Measurements from ENCODE around the gene SOCS3. TPM values are rescaled to one million over a fixed set of nuclear protein-coding genes. Genes with fewer than 3 reads are reported as not detected.

The SOCS3 gene
- total RNA-seq: 118 TPM

- peak; percentile 97 to 98 (median 97) for DNase-seq (ENCODE audit: low read depth in 2 of 3, low spot score in 2 of 3)
Observed at GRCh38 chr17:78359997-78360370, at the start of gene SOCS3. TSS of gene SOCS3 (minus strand) at chr17:78360077. CDS start at chr17:78359095, 982 bp downstream.

- DNase-seq (ENCODE audit: low read depth in 2 of 3, low spot score in 2 of 3): no peak
Observed at GRCh38 chr17:78409191-78409928, 49.5 kb upstream of the SOCS3 start.

- DNase-seq (ENCODE audit: low read depth in 2 of 3, low spot score in 2 of 3): no peak
Observed at GRCh38 chr17:78408476-78409050, 48.7 kb upstream of the SOCS3 start.

GRCh38 chr17:78407387-78408000 is 47.6 kb upstream of the SOCS3 start:
- no peak for DNase-seq (ENCODE audit: low read depth in 2 of 3, low spot score in 2 of 3)

- DNase-seq (ENCODE audit: low read depth in 2 of 3, low spot score in 2 of 3): no peak
Observed at GRCh38 chr17:78406920-78407319, 47.0 kb upstream of the SOCS3 start.

- no peak for DNase-seq (ENCODE audit: low read depth in 2 of 3, low spot score in 2 of 3)
Observed at GRCh38 chr17:78406396-78406795, 46.5 kb upstream of the SOCS3 start.

GRCh38 chr17:78403822-78404221 is 43.9 kb upstream of the SOCS3 start:
- no peak for DNase-seq (ENCODE audit: low read depth in 2 of 3, low spot score in 2 of 3)

- DNase-seq (ENCODE audit: low read depth in 2 of 3, low spot score in 2 of 3): no peak
Observed at GRCh38 chr17:78401891-78402290, 42.0 kb upstream of the SOCS3 start.

GRCh38 chr17:78401246-78401645 is 41.4 kb upstream of the SOCS3 start:
- DNase-seq (ENCODE audit: low read depth in 2 of 3, low spot score in 2 of 3): no peak

- DNase-seq (ENCODE audit: low read depth in 2 of 3, low spot score in 2 of 3): no peak
Observed at GRCh38 chr17:78400581-78401240, 40.8 kb upstream of the SOCS3 start.

- DNase-seq (ENCODE audit: low read depth in 2 of 3, low spot score in 2 of 3): no peak
Observed at GRCh38 chr17:78399693-78400144, 39.8 kb upstream of the SOCS3 start.

GRCh38 chr17:78399028-78399692 is 39.3 kb upstream of the SOCS3 start:
- no peak for DNase-seq (ENCODE audit: low read depth in 2 of 3, low spot score in 2 of 3)

GRCh38 chr17:78398390-78398789 is 38.5 kb upstream of the SOCS3 start:
- no peak for DNase-seq (ENCODE audit: low read depth in 2 of 3, low spot score in 2 of 3)

- no peak for DNase-seq (ENCODE audit: low read depth in 2 of 3, low spot score in 2 of 3)
Observed at GRCh38 chr17:78397681-78398101, 37.8 kb upstream of the SOCS3 start.

GRCh38 chr17:78396441-78397337 is 36.8 kb upstream of the SOCS3 start:
- DNase-seq (ENCODE audit: low read depth in 2 of 3, low spot score in 2 of 3): no peak

- no peak for DNase-seq (ENCODE audit: low read depth in 2 of 3, low spot score in 2 of 3)
Observed at GRCh38 chr17:78395155-78395554, 35.3 kb upstream of the SOCS3 start.

- DNase-seq (ENCODE audit: low read depth in 2 of 3, low spot score in 2 of 3): no peak
Observed at GRCh38 chr17:78394209-78394608, 34.3 kb upstream of the SOCS3 start.

- DNase-seq (ENCODE audit: low read depth in 2 of 3, low spot score in 2 of 3): no peak
Observed at GRCh38 chr17:78393575-78393974, 33.7 kb upstream of the SOCS3 start.

GRCh38 chr17:78392295-78392694 is 32.4 kb upstream of the SOCS3 start:
- DNase-seq (ENCODE audit: low read depth in 2 of 3, low spot score in 2 of 3): no peak

GRCh38 chr17:78391843-78392242 is 32.0 kb upstream of the SOCS3 start:
- no peak for DNase-seq (ENCODE audit: low read depth in 2 of 3, low spot score in 2 of 3)
